T47D (cell line): ENCODE data around the gene GPR31.
"Not testable (repeated sequence)": the region's sequence is repeated elsewhere in the genome, so short reads cannot be mapped to it uniquely, and the experiment has no call there.

Source experiments
- DNase-seq, 2 experiments: peaks; one replicate each; pipeline versions ENCODE4 v3.0.0 to v3.0.0-alpha.2; 2011 to 2012; ENCODE audit warnings: low read depth in 1 of 2, low spot score in 1 of 2
- JUND ChIP-seq: IDR thresholded peaks from 2 replicates; pipeline ENCODE4 v1.6.1; 2012; ENCODE audit warnings: low read depth
- in situ Hi-C: cut with HindIII; loops from 2 replicates; pipeline ENCODE4 v1.10.0; 2016; ENCODE audit warnings: low sequenced_read_pairs, low pct_unique_long_range_greater_than_20kb

The GPR31 gene, protein sequence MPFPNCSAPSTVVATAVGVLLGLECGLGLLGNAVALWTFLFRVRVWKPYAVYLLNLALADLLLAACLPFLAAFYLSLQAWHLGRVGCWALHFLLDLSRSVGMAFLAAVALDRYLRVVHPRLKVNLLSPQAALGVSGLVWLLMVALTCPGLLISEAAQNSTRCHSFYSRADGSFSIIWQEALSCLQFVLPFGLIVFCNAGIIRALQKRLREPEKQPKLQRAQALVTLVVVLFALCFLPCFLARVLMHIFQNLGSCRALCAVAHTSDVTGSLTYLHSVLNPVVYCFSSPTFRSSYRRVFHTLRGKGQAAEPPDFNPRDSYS

GRCh38 chr6:167157863-167158262 lies at the start of gene GPR31:
GPR31 (minus strand) TSS chr6:167157980; CDS start chr6:167157831, 149 bp downstream.
- DNase-seq, result no peak
- in situ Hi-C loops, result no loop called here
- TF ChIP-seq JUND, result no peak

- no peak for TF ChIP-seq JUND
- no peak for DNase-seq
- in situ Hi-C loops, result no loop called here
Observed at GRCh38 chr6:167207527-167207926, 49.7 kb upstream of the GPR31 start.

DNA sequence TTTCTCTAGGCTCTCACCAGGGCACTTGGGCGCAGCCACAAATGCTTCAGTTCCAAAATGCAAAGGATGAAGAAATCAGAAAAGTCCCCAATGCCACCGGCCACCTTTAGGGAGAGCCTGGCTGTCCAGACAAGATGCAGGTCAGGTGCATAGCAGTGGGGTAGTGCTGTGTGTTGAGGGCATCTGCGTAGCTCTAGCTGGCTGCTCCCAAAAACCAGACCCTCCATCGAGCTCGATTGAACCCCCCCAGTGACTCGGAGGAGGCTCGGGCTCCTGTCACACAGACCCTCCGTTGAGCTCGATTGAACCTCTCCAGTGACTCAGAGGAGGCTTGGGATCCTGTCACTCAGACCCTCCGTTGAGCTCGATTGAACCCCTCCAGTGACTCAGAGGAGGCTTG lies 47.5 kb upstream of the GPR31 start:
- in situ Hi-C loops, DNase-seq: not testable (repeated sequence)

DNA sequence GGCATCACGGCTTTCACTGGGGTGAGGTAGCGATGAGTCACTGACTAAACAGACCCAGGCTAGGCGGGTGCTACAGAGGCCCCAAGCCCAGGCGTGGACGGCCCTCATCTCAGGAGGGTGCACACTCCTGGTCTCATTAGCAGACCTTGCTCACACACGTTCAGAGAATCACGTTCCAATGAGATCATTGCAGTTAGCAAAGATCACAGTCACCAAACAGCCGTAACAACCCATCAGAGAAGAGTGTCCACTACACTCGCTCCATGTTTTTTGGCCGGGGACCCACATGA lies 46.2 kb upstream of the GPR31 start:
- DNase-seq, in situ Hi-C loops: not testable (repeated sequence)

- in situ Hi-C loops, DNase-seq: not testable (repeated sequence)
Observed at GRCh38 chr6:167203261-167204058, 45.7 kb upstream of the GPR31 start.

DNA sequence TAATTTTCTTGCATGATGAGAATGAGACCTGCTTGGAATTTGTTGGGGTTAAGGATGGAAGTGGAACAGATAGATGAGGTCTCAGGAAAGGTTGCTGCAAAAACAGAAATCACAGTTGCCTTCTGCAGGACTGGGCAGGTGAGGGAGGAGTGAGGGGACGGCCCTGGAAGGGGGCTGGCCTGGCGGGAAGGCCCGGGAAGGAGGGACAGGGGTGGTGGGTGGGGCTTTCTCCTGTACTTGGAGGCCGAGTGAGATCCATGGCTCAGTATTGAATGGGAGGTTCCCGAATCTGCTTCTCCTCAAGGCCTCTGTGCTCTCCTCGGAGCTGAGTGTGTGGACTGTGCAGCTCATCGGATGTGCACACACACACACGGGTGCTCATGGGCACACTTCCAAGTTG lies 44.8 kb upstream of the GPR31 start:
- in situ Hi-C loops, DNase-seq: not testable (repeated sequence)

DNA sequence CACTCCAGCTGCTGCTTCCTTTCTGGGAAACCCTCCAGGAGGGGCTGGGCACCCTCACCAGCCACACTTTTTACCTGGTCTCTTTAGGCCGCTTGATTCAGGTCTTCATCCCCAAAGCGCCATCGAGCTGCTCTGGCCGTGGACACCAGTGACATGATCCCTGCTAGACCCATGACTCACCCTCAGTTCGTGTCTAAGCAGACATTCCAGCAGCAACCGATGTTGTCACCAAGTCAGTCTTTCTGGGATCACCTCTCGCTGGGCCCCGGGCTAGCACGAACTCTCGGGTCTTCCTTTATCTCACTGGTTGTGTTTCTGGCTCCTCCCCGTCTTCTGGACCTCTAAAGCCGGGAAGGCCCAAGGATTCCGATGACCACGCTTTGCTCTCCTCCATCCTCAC lies 43.0 kb upstream of the GPR31 start:
- DNase-seq, result no peak

GRCh38 chr6:167195941-167196610 lies 38.3 kb upstream of the GPR31 start:
- DNase-seq, in situ Hi-C loops: not testable (repeated sequence)

More for the DNA sequence above, 43.0 kb upstream of the GPR31 start:
- in situ Hi-C loops, result no loop called here
- no peak for TF ChIP-seq JUND

DNA sequence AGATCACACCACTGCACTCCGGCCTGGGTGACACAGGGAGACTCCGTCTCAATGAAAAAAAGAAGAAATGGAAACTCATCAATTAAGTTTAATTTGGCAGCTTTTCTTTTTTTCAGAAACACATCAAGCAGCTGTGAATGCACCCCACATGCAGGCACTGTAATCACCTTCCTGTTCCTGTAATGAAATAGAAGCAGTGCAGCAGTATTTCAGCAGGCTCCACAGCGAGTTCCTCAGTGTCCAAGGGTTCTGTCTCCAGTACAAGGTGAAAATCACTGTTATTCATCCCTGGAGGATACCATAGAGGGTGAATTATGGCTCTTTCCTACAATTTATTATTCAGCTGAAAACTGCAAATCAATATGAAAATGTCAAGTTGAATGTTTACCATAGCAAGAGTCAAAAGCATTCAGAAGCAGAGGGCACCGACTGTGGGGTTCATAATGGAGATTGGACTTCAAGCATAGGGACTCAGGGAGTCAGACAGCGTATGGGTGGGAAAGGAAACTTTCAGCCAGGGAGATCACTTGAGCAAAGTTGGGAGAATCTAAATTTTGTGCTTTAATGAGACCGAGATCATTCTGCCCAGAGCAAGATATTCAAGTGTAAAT lies 35.8 kb upstream of the GPR31 start:
- DNase-seq, in situ Hi-C loops: not testable (repeated sequence)

DNA sequence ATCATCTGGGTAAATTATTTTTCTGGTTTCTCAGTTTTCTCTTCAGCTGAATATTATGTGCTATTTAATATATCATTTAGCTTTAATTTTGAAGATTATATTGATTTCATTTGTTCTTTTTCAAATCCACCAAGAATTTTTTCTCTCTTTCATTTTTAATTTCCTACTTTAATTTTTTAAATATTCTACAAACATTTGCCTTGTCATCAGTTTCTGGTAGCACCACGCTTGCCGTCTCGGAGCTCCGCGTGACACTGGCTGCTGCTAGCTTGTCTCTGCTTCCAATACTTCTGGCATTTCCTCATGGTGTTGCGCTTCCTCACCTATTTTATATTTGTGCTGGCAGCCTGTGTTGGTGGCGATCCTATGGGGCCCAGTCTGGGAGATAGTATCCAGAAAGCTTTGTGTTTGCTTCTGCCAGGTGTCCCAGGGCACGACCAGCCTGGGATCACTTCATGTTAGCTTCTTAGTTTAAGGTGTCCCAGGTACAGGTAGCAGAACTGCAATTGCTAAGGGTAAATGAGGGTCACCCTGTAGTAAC lies 33.3 kb upstream of the GPR31 start:
- in situ Hi-C loops, DNase-seq: not testable (repeated sequence)

DNA sequence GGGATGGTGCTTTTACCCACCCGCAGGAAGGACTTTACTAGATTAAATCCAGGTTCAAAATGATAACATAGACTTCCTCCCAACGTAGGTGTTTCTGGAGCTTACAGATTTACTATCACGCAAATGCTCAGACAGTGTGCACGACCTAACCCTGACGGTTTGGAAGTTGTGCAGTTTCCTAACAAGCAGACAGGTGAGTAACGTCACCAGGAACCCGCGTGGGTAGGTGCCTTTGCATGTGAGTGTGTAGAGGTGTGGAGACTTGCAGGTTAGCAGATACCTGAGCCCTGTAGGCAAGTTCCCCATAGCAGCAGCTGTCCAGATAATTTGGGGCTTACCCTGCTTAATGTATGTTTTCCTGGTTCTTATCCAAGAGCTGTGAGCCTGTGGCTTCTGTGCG lies 29.5 kb upstream of the GPR31 start:
- DNase-seq, in situ Hi-C loops: not testable (repeated sequence)

DNA sequence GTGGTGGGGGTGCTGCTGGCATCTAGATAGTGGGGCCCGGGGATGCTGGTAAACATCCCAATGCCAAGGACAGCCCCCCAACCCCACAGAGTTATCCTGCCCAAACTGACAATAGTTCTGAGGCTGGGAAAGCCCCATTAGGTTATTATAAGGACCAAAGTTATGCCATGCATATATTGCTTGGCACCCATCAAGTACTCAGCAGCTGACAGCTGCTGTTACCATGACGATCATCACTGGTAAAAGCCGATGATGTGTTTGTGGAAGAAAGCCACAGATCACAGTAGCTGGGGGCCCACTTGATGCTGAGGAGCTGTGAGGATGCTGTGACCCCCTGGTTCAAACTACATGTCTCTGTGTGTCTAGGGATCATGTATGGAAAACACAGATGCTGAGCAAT lies 27.3 kb upstream of the GPR31 start:
- DNase-seq, in situ Hi-C loops: not testable (repeated sequence)

- in situ Hi-C loops, DNase-seq: not testable (repeated sequence)
Observed at GRCh38 chr6:167182913-167183314, 25.1 kb upstream of the GPR31 start.

- in situ Hi-C loops, DNase-seq: not testable (repeated sequence)
Observed at GRCh38 chr6:167181351-167181750, 23.6 kb upstream of the GPR31 start.

GRCh38 chr6:167180086-167180485 lies 22.3 kb upstream of the GPR31 start:
- in situ Hi-C loops, DNase-seq: not testable (repeated sequence)

GRCh38 chr6:167178896-167179655 lies 21.3 kb upstream of the GPR31 start:
- in situ Hi-C loops, result not testable (repeated sequence)

DNA sequence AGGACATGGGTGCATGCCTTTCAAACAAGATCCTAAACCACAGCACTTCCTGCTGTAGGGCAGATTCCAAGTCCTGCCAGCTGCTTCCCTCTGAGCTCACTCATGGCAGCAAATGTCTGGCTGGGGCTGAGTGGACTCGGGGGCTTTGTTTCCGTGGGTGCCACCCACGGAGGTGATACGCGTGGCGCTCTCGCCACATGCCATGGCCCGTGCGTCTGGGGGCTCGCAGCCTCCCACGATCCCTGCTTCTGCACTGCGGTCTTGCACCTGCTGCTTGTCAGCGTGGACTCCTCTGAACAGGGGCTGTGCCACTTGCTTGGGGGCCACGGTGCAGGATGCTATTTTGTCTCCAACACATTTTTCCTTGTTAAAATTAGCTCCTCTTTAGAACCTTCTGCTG lies 19.5 kb upstream of the GPR31 start:
- DNase-seq, in situ Hi-C loops: not testable (repeated sequence)

More at GRCh38 chr6:167178896-167179655, 21.3 kb upstream of the GPR31 start:
- not testable (repeated sequence) for DNase-seq
